ENCODE results near the gene GLDN.

Gene GLDN

DNA sequence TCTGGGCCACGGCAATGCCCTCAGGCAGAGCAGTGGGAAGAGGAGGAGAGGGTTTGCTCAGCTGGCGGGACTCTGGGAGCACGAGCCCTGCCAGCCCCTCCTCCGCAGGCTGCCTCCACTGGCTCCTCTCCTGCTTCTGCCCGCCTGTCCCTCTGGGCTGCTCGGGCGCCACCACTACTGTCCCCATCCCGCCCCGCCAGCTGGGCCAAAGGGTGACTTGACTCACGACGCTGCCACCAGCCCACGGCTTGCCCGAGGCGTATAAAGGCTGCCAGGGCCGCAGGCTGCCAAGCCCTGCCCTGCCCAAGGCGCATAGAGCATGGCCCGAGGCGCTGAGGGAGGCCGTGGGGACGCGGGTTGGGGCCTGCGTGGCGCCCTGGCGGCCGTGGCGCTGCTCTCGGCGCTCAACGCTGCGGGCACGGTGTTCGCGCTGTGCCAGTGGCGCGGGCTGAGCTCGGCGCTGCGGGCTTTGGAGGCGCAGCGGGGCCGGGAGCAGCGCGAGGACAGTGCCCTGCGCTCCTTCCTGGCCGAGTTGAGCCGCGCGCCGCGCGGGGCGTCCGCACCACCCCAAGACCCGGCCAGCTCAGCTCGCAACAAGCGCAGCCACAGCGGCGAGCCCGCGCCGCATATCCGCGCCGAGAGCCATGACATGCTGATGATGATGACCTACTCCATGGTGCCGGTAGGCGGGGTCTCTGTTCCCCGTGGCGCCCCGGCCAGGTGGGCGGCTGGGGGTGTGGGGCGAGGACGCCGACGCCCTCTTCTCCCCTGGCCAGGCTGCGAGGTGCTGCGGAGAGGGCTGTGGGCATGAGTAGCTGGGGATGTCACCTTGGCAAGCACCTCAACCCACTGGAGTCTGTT is at the start of gene GLDN:
Gene GLDN, plus strand, starts transcription at position 290 of the 861 bp plus-strand sequence. Its CDS starts 30 bp downstream, at position 320.
- peak; percentile 91 for DNase-seq (ENCODE audit: low spot score)

DNA sequence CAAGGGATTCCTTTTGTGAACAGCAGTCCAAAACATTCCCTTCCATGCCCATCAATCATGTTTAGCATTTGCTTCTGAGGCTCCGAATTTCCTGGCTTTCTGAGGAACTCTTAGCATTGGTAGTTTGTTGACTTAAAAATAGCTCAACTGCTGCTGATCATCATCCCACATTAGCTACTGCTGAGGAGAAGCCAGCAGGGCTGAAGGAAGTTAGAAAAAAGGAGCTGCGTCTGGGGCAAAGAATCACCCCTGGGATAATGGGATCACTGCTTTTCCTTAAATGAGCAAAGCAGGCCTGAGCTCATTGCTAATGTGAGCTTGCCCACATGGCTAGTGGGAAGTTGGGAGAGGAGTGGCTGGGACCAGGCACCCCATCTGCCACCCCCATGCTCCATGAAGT is 42.8 kb upstream of the GLDN start:
- DNase-seq (ENCODE audit: low spot score) = no peak

- DNase-seq (ENCODE audit: low spot score) = peak; percentile 28
Observed at GRCh38 chr15:51299187-51300015, 42.1 kb upstream of the GLDN start.

GRCh38 chr15:51302480-51302879 is 39.0 kb upstream of the GLDN start:
- no peak for DNase-seq (ENCODE audit: low spot score)

DNA sequence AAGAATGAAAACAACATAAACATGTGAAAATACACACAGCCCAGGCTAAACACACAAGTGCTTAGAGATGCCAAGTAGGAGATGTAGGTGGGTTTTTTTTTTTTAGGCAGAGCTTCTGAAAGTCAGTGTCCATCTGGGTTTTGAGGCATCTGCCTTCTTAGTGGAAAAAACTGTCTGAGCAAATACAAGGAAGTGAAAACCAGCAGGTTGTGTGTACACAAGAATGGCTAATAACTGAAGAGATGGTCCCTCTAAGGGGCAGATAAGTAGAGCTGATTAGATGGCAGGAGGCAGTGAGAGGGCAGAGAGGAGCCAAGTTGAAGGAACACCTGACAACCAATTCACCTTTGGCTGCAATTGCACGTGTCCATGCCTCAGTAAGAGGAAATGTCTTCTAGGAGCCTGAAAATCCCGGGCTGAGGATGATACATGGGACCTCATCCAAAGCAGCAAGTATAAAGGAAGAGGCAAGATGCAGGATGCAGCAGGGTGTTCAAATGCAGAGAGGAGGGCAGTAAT is 37.9 kb upstream of the GLDN start:
- DNase-seq (ENCODE audit: low spot score) = no peak

- DNase-seq (ENCODE audit: low spot score) = no peak
Observed at GRCh38 chr15:51307325-51307724, 34.1 kb upstream of the GLDN start.

DNA sequence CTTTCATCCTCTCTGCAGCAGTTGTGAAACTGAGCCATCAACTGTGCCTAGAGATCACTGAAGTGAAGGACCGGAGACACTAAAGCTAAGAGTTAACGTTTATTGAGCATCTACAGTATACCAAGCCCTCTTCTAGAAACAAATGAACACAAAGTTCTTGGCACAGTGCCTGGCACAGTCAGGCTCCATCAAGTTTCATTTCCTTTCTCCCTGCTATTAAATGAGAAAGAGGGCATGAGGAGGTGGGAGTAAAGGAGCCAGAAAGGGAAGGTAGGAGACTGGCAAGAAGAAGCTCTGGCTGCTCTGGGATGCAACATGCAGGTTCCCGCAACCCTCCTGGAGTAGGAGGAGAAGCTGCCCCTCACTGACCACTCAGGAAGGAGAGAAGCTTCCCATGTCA is 33.6 kb upstream of the GLDN start:
- DNase-seq (ENCODE audit: low spot score) = no peak

DNA sequence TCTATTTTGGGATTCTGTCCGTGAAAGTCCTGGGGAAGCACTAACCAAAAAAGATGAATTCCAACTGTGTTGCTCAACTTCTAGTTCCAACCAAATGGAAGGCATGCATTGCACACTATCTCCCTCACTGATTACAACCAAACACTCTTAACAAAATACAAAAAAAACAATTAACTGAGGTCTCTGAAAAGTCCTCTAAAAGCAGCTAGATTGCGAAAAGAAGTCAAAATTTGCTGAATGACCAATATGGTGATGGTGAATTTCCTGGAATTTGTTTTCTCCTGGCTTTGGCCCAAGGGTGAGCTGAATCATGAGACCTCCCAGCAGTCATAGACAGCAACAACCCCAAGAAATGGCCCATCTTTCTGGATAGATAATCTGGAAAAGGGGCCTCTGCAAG is 31.4 kb upstream of the GLDN start:
- DNase-seq (ENCODE audit: low spot score) = no peak

- no peak for DNase-seq (ENCODE audit: low spot score)
Observed at GRCh38 chr15:51311510-51311909, 29.9 kb upstream of the GLDN start.

- no peak for DNase-seq (ENCODE audit: low spot score)
Observed at GRCh38 chr15:51312166-51313073, 29.0 kb upstream of the GLDN start.

DNA sequence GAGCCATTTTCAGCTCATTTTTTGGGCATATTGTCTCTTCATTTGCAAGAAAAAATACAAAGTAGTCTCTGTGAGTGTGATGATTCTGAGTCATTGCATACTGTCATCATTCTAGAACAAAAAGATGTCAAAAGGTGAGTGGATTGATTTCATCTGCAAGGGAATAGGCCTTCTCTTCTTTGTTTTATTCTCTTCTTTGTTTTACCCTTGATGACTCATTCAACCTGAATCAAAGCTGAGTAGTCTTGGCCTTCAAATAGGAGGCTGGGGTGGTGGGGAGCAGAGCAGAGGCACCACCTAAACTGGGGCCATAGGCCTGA is 28.4 kb upstream of the GLDN start:
- DNase-seq (ENCODE audit: low spot score) = peak; percentile 42

- no peak for DNase-seq (ENCODE audit: low spot score)
Observed at GRCh38 chr15:51313644-51314280, 27.7 kb upstream of the GLDN start.

DNA sequence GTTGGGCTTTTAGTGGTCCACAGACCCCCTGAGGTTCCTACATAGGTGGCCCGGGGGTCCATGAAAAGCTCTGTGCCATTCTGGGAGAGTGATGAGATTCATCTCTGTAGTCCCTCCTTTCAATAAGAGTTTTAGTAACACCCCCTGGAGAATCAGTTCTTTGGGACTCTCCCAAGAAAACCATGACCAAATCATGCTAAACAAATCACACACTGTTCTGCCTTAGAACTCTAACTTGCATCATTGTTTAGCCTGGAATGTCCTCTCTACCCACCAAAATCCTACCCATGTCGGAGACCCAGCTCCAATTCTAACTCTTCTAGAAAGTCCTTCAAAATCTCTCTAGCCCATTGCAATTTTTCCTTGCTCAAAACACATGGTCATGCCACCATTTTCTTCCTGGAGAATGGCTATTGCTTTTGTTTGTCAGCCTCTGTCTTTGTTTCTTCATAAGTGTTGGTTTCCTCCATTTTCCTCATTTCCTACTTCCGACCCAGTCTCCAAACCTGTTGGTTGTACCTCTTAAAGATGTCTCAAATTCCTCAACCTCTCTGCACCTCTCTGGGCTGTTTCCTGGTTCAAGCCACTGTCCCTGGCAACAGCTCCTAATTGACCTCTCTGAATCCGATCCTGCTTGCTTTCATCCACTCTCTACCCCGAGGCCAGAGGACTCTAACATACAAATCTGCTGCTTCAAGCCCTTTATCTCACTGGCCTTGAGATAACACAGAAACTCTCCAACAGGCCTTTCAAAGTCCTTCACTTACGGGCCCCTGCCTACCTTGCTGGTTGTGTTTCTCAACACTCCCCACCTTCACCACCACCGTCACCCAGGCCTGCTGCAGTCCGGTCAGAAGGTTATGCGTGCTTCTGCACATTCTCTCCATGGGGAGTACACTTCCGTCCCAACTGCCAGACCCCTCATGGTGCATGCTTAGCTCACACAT is 26.8 kb upstream of the GLDN start:
- DNase-seq (ENCODE audit: low spot score) = no peak

DNA sequence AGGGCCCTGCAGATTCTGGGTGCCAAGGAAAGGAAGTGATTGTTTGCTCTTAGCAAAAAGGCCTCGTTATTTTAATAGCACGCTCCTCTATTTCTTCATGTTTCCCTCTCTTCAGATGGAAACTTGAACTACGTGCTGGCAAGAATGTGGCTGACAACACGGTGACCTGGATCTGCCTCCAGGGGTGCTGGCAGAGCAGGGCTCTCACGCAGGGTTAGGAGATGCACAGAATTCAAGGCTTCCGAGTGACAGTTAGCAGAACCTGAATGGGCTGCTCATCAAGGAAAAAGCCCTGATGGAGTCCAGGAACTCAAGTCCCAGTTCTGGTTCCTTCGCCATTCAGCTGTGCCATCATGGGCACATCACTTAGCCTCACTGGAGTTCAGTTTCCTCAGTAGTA is 25.7 kb upstream of the GLDN start:
- no peak for DNase-seq (ENCODE audit: low spot score)

DNA sequence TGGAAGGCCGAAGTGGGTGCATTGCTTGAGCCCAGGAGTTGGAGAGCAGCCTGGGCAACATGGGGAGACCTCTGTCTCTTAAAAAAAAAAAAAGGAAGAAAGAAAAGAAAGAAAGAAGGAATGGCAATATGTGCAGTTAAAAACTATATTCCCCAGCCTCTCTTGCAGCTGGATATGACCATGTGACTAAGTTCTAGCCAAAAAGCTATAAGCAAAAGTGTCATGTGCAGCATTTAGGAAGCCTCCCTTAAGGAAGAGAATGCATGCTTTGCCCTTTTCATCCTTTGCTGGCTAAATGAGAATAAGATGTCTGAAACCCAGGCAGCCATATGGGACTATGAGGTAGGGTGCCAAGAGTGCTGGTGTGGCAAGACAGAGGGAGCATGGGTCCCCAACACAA is 24.8 kb upstream of the GLDN start:
- DNase-seq (ENCODE audit: low spot score) = no peak

GRCh38 chr15:51318382-51319150 is 22.9 kb upstream of the GLDN start:
- no peak for DNase-seq (ENCODE audit: low spot score)

- no peak for DNase-seq (ENCODE audit: low spot score)
Observed at GRCh38 chr15:51319539-51319938, 21.9 kb upstream of the GLDN start.

DNA sequence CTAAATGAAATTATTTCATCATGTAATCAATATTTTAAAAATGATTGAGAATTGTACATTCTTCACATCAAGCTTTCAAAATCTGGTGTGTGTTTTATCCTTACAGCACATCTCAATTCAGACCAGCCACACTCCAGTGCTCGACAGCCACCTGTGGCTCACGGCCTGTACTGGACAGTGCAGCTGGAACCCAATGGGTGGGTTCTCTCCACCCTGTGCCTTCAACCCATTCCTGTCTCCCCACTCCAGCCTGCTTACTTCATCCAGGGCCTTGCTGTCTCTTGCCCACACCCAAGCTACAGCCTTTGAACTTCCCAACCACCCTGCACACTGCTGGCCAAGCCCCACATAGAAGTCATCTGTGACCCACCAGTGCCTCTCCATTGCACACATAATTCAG is 20.6 kb upstream of the GLDN start:
- DNase-seq (ENCODE audit: low spot score) = no peak

DNA sequence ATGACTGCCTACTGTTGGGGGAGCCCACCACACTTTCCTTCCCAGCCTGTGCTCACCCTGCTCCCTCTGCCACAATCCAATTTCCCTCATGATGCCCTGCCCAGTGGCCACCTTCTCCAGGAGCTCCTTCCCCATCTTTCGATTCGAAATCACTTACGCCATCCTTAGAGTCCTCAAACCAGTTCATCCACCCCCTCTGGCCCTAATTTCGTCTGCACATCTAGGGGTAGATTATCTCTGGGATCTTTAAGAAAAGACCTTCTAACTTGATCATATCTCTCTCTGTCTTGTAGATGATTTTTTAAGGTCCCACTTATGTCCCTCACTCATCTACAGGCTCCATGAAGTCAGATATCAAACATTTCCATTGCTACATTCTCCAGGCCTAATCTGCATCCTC is 20.1 kb upstream of the GLDN start:
- DNase-seq (ENCODE audit: low spot score) = no peak
